Stimulated activated CD4-positive, alpha-beta T cell treated with anti-CD3 and anti-CD28 coated beads, Interleukin-15, amount 100 ng/mL, for 1 hour (primary cell): ENCODE results near the gene KIAA0513.
A peak's percentile ranks its signal among the peaks of the same experiment; 100 is the strongest.

Source experiments
- DNase-seq, 2 donors: peaks; one replicate each; pipeline ENCODE4 v3.0.0-alpha.2; 2020; ENCODE audit warnings: low read depth in 1 of 2, low spot score in 1 of 2

KIAA0513 gene

DNA sequence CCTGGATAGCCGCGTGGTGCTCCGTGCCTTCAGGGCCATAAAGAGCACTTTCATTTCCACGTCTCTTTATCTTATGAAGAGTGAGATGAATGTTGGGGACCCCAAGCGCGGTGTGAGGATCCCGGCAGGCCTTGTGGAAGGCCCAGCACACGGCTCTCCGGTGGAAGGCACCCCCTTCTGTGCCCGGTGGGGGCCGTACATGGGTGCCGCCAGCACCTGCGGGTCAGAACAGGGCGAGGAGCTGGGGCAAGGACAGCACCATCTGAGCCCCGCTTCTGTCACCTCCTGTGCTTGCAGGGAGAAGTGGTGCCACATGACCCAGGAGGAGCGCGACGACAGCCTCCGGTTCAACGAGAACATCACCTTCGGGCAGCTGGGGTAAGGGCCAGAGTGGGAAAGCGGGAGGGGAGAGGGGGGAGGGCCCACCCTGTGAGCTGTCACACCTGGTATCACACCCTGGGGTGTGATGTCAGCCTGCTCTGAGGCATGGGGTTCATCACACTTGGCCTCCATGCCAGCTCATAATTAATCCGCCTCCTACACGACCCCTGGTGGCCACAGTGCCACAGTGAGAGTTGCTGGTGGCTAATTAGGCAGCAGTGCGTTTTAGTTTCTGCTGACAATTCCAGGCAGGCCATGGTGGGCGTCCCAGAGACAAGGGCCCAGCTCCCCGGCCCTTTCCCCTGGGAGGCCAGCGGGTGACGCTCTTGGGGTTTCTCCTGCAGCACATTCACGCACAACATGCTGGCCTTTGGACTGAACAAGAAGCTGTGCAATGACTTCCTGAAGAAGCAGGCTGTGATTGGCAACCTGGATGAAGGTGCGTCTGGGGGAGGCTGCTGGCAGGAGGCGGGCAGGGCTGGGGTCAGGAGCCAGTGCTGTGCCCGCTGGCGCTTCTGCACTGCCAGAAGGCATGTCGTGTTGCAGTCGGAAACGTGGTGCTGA is 59.0 kb downstream of the KIAA0513 start:
- peak; percentile 59 to 65 for DNase-seq

DNA sequence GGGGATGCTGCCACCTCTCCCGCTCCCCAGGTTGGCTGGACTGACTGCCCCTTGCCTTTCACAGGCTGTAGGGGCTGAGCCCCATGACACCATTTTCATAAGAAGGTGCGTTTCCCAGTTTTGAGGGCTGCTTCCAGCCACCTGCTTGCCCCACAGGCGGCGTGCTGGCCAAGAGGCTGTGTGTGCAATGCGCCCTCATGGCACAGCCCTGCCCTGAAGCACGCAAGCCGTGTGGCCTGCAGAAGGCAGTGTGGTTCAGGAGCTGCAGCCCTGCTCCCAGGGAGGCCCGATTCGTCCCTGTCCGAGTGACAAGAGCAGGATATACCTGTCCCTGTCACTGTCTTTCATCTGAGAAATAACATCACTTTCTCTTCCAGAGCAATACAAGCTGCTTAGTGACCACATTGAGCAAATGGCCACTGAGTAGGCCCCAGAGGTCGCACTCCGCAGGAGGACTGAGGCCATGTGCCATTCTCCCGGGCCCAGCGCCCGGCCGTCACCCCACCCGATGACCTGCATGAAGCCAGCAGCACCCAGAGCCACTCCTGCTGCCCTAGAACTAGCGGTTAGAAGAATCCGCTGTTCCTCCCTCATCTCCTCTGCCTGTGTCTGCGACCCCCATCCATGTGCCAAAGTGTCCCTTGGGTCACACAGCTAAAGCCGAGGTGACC is 60.4 kb downstream of the KIAA0513 start:
- no peak for DNase-seq

DNA sequence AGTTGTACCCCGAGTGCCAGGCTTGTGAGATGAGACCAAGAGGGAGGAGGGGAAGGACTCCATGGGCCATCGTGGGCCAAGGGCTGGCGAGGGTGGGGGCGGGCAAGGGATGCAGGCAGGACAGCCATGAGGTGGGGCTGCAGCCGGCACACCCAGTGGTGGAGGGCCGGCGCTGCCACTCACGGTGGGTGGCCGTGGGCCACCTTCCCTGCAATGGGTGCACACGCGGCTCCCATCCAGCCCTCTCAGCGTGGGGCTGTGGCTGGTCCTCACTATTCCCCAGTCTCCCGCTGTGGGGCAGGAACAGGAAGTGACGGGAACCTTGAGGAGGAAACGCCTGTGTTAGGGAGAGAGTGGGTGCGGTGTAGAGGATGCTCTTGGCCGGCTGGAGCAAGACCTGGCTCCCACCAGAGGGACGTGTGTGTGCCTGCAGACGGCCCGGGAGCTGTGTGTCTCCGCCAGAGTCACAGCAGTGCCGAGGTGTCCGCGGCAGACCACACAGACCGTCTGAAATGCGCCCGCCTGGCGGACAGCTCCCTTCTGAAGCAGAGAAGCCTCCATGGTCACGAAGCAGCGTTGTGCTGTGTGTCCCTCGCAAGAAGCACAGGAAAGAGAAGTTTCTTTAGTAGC is 61.1 kb downstream of the KIAA0513 start:
- DNase-seq = no peak

GRCh38 chr16:85089525-85089924 is 61.9 kb downstream of the KIAA0513 start:
- DNase-seq = no peak

GRCh38 chr16:85090181-85090580 is 62.6 kb downstream of the KIAA0513 start:
- DNase-seq = no peak

GRCh38 chr16:85090873-85091521 is 63.4 kb downstream of the KIAA0513 start:
- DNase-seq = no peak

DNA sequence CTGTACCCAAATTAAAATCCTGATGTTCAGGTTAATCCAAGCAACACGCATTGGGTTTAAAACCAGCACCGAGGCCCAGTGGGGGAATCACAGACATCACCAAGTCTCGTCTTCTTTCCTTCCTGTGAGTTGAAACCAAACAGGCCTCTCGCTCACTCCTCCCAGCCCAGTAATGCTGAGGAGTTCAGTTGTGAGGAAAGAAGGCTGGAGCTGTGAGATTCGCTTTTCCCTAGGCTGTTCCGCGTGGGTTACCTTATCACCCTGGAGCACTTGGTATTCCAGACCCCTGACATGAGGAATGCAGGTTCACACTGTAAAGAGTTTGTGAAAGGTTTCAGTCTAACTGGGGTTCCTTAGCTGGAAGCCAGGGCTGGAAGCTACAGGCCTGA is 63.9 kb downstream of the KIAA0513 start:
- no peak for DNase-seq

DNA sequence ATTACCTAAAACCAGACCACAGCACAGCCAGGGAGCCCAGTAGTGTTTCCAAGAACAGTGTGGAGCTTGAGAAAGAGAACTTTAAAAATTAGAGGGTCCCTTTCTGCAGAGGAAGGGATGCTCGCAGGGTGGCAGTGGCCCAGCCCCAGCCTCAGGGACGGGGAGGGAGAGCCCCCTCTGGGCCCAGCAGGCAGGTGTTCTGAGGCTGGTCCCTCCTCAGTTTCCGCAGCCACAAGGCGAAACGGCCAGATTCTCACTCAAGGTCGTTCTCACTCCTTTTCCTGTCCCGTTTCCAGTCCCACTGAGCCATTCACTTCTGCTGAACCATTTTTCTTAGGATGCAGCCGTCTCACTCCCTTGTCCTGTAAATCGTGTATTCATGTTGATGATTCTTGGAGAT is 64.7 kb downstream of the KIAA0513 start:
- DNase-seq = no peak

DNA sequence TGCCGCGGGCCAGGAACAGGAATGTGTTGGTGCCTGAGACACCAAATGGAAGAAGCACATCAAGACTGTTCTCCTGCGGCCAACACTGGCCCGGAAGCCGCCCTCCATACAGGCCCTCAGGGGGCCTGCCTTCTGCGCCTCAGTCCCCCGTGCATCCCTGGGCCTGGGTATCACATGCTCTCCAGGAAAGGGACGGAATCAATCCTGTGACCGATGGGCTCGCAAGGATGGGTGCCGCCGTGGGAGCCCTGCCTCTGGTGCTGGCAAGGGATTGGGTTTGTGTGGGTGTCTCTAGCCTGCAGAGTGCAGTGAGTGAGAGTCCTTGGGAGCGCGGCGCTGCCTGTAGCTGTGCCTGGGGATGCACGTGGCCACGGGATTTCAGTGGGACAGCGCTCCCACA is 65.3 kb downstream of the KIAA0513 start:
- DNase-seq = no peak

DNA sequence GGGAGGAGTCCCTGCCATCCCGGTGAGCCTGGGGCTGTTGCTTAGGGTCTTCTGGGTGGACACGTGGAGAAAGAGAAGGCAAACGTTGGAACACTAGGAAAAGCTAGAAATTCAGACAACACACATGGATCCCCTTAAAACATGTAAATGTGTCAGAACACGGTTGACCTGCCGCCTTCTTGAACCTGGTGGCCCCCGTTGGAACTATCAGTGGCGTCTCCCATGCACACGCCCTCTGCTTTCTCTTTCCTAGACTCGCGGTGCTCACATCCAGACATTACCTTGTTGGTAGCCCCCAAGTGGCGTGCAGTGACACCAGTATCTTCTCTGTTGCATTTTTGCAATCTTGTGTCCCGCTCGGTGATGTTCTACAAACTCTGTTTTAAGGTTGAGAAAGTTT is 66.1 kb downstream of the KIAA0513 start:
- no peak for DNase-seq

DNA sequence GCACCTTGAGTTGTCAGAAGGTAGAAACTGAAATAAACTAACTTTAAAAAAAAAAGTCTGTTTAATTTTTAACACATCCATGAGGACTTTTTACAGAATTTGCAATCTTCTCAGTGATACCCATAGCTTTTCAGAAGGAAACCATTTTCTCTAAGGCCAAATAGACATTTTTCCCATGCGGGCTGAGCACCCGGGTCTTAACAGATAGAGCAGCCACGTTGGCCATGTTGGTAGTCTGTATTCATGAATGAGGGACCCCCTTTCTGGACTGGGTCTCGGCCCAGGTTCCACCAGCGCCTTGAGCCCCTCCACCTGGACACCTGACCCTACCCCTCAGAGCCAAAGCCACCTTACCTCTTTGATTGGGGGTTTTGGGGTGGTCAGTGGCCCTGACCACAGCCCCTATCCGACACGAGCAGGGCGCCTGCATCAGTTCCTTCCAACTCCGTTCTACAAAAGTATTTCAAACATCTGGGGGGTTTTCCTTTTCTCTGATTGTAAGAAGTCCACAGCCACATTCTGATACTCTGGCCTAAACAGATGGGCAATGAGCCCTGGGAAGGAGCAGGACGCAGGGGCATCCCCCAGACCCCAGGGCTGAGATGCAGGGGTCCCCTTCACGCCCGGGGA is 66.7 kb downstream of the KIAA0513 start:
- DNase-seq = no peak

- DNase-seq = no peak
These were observed 67.2 kb downstream of the KIAA0513 start for GRCh38 chr16:85094812-85095211.

- no peak for DNase-seq
These were observed 69.3 kb downstream of the KIAA0513 start for GRCh38 chr16:85096921-85097320.

DNA sequence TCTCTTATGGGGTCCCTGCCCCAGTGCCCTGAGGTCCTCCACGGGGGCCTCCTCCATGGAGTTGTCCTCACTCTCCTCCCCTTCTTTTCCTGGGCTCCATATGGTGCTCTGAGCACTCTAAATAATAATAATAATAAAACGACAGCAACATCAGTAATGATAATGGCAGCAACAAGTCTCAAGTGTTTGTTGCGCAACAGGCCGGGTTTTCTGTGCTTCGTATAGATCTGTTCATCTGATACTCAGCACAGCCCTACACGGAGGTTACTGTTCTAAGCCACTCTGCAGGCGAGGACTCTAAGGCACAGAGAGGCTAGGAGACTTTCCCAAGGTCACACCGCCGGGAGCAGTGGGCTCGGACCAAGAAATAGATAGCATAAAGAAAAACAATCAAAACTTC is 71.0 kb downstream of the KIAA0513 start:
- no peak for DNase-seq

- no peak for DNase-seq
These were observed 72.7 kb downstream of the KIAA0513 start for GRCh38 chr16:85100265-85100664.

- no peak for DNase-seq
These were observed 74.5 kb downstream of the KIAA0513 start for GRCh38 chr16:85101956-85102630.

GRCh38 chr16:85103114-85104079 is 75.8 kb downstream of the KIAA0513 start:
- no peak for DNase-seq

- DNase-seq = no peak
These were observed 76.6 kb downstream of the KIAA0513 start for GRCh38 chr16:85104147-85104546.

DNA sequence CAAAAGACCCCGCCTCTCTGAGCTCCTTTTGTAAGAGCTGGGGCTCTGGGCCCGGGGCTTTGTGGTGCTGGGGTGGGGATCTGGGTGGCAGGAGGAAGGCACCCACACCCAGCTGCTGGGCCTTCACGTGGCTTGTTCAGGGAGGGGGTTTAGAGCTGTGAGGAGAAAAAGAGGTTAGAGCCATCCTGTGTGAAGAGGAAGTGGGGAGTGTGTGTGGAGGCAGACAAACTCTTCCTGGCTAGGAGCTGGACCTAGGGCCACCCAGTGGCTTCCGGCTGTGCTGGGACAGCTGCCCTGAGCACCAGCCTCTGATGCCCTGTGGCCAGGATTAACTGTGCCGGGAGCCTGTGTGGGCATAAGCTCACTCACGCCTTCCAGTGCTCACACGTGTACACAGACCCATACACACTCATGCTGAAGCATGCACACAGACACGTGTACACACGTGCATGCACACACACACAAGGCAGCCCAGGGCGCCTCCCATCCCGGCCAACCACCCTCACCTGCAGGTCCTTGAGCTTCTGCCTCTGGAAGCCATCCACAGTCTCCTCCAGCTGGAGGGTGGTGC is 77.3 kb downstream of the KIAA0513 start:
- DNase-seq = no peak
